Right lobe of liver (tissue), 4 donors: ENCODE results near the gene DAPK2.

ENCODE experiments used
- POLR2A ChIP-seq: fragments of 450-650 bp; IDR thresholded peaks from one replicate; pipeline ENCODE4 v1.6.1; 2017; ENCODE audit warnings: antibody characterized with exemption, mild to moderate bottlenecking
- TF ChIP-seq, protein P1 (sequence below), 4 donors: fragments of 200-600 bp in 3 of 4; fragments of 450-650 bp in 1 of 4; IDR thresholded peaks; one replicate each; pipeline versions ENCODE4 v1.5.1 to v1.8.0; 2016 to 2022; ENCODE audit warnings: antibody characterized with exemption in 4 of 4, mild to moderate bottlenecking in 2 of 4
- donor health status: DM: no; HTN: no; CAD: no.
- donor health status: DM: no; HTN: no; CAD: no.
- donor health status: DM: no; HTN: yes; CAD: no.

DNA sequence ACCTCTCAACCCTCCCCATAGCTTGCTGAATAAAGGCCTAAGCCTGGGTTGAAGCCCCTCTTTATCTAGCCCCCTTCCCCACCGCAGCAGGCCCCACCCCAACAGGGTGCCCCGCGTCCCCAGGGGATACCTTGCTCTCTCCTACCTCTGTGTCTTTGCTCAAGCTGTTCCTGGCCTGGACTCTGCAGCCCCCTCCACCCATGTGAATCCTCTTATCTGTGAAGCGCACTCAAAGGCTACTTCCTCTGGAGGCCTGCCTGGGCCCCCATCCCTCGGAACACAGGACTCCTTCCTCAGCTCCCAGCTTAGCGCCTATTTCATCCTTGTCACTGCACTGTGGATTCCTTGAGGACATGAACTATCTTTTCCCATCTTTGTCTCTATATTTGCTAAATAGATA is 151.1 kb downstream of the DAPK2 start:
- TF ChIP-seq, protein P1, sequence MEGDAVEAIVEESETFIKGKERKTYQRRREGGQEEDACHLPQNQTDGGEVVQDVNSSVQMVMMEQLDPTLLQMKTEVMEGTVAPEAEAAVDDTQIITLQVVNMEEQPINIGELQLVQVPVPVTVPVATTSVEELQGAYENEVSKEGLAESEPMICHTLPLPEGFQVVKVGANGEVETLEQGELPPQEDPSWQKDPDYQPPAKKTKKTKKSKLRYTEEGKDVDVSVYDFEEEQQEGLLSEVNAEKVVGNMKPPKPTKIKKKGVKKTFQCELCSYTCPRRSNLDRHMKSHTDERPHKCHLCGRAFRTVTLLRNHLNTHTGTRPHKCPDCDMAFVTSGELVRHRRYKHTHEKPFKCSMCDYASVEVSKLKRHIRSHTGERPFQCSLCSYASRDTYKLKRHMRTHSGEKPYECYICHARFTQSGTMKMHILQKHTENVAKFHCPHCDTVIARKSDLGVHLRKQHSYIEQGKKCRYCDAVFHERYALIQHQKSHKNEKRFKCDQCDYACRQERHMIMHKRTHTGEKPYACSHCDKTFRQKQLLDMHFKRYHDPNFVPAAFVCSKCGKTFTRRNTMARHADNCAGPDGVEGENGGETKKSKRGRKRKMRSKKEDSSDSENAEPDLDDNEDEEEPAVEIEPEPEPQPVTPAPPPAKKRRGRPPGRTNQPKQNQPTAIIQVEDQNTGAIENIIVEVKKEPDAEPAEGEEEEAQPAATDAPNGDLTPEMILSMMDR (IDR thresholded peaks at IDR 0.05), result no peak
- TF ChIP-seq POLR2A, result no peak
